PC-3 (cell line): Measurements from ENCODE around the gene IRF3.
A peak's percentile ranks its signal among the peaks of the same experiment; 100 is the strongest.

ENCODE experiments used
- CTCF ChIP-seq: fragments of 300-600 bp; sonication (generic); conservative IDR thresholded peaks from 2 replicates; pipeline ENCODE4 v1.5.1; 2017; ENCODE audit warnings: antibody characterized with exemption, low read depth, mild to moderate bottlenecking, low read length
- EZH2 ChIP-seq: fragments of 300-600 bp; sonication (generic); IDR thresholded peaks from one replicate; pipeline ENCODE4 v1.6.1; 2017; ENCODE audit warnings: antibody characterized with exemption, mild to moderate bottlenecking, low read length; ENCODE audit not compliant: unreplicated experiment

- TF ChIP-seq CTCF: peak; percentile 86
- TF ChIP-seq EZH2: no peak
These were observed 12.4 kb upstream of the IRF3 start for GRCh38 chr19:49677901-49678674.
